HepG2 (cell line): ENCODE measurements around the gene CYP4V2. TPM values are rescaled to one million over a fixed set of nuclear protein-coding genes. Genes with fewer than 3 reads are reported as not detected.

Experiments used
- ATAC-seq: fragments of 200-7000 bp; cut with Tn5 transposase; 3 replicates; pipeline ENCODE4 v1.9.1; 2020; ENCODE audit warnings: mild to moderate bottlenecking, moderate library complexity
- BruUV-seq: library from RNA; stranded (reverse); fragments of 400-500 nt; replicated peaks from 2 replicates; lab custom pipeline; 2021; lab: Mats Ljungman, UMichigan
- CTCF ChIA-PET: fragments of 300-600 bp; formaldehyde crosslinking; extraction: SDS; loops from one replicate; lab custom pipeline; 2021; ENCODE audit warnings: low total read pairs, inconsistent platforms, low intra/inter-chr PET ratio; lab: Yijun Ruan, JAX
- POLR2A ChIA-PET: fragments of 350-600 bp; sonication (Branson Sonifier 250); formaldehyde crosslinking; loops from one replicate; lab custom pipeline; 2020; ENCODE audit warnings: antibody characterized with exemption, inconsistent platforms; lab: Yijun Ruan, JAX
- DNase-seq: peaks from one replicate; pipeline ENCODE4 v3.0.0-alpha.2; 2015; ENCODE audit warnings: low spot score
- FAIRE-seq: peaks from 3 replicates; lab custom pipeline; 2011; peaks lifted over from hg19 to GRCh38; lab: Jason Lieb, UNC
- H2AFZ ChIP-seq: one replicate; pipeline ENCODE4 v1.6.1; 2011; ENCODE audit warnings: low read length, inconsistent platforms
- H3K27ac ChIP-seq: fragments of 300-600 bp; 3 replicates; pipeline ENCODE4 v1.8.0; 2011; ENCODE audit warnings: mixed run types, mild to moderate bottlenecking, mixed read lengths, low read length, inconsistent platforms; ENCODE audit not compliant: insufficient read depth; ENCODE audit errors: extremely low read length
- H3K27me3 ChIP-seq, 2 experiments: fragments of 200-600 bp in 1 of 2; 2 replicates in 1 of 2; 3 replicates in 1 of 2; pipeline versions ENCODE4 v1.6.0 to v1.8.0; 2011; ENCODE audit warnings: low read length in 2 of 2, mild to moderate bottlenecking in 2 of 2, moderate library complexity in 2 of 2, inconsistent platforms in 1 of 2; ENCODE audit not compliant: insufficient read depth in 2 of 2, control insufficient read depth in 1 of 2
- H3K36me3 ChIP-seq, 2 experiments: fragments of 200-600 bp in 1 of 2; replicated peaks in 1 of 2; 2 replicates in 1 of 2; 3 replicates in 1 of 2; pipeline versions ENCODE4 v1.5.1 to v1.8.0; 2011; ENCODE audit warnings: low read length in 2 of 2, inconsistent platforms in 1 of 2; ENCODE audit not compliant: insufficient read depth in 2 of 2, control insufficient read depth in 1 of 2
- H3K4me1 ChIP-seq: 2 replicates; pipeline ENCODE4 v1.5.1; 2012; ENCODE audit warnings: low read length, inconsistent platforms; ENCODE audit not compliant: insufficient read depth
- H3K4me2 ChIP-seq: 2 replicates; pipeline ENCODE4 v1.6.0; 2011; ENCODE audit warnings: low read depth, low read length, inconsistent platforms
- H3K4me3 ChIP-seq, 3 experiments: fragments of 200-600 bp in 1 of 3; sonication (generic), shearing (Covaris generic) in 1 of 3; replicated peaks in 1 of 3; 2 replicates each; pipeline ENCODE4 v1.5.1; 2011 to 2016; ENCODE audit warnings: low read length in 3 of 3, inconsistent platforms in 2 of 3, low read depth in 2 of 3, mild to moderate bottlenecking in 2 of 3, control low read depth in 1 of 3, mixed read lengths in 1 of 3; ENCODE audit not compliant: insufficient read depth in 1 of 3
- H3K79me2 ChIP-seq: one replicate; pipeline ENCODE4 v1.6.1; 2011; ENCODE audit warnings: low read length, inconsistent platforms; ENCODE audit not compliant: insufficient read depth
- H3K9ac ChIP-seq: 2 replicates; pipeline ENCODE4 v1.6.0; 2011; ENCODE audit warnings: mild to moderate bottlenecking, low read depth, low read length, inconsistent platforms; ENCODE audit not compliant: insufficient read depth
- H3K9me3 ChIP-seq: 2 replicates; pipeline ENCODE4 v1.5.1; 2012; ENCODE audit warnings: mild to moderate bottlenecking, low read length
- H4K20me1 ChIP-seq: 2 replicates; pipeline ENCODE4 v1.6.0; 2011; ENCODE audit warnings: inconsistent platforms, mild to moderate bottlenecking, low read length, moderate library complexity; ENCODE audit not compliant: insufficient read depth
- ZBTB33 ChIP-seq: sonication (generic); formaldehyde crosslinking; IDR thresholded peaks from 2 replicates; pipeline ENCODE4 v1.4.0; 2020; ENCODE audit warnings: missing genetic modification reagents
- ZNF512B ChIP-seq: sonication (generic); formaldehyde crosslinking; IDR thresholded peaks from 2 replicates; pipeline ENCODE4 v1.5.1; 2020; ENCODE audit warnings: missing genetic modification reagents, mild to moderate bottlenecking, borderline replicate concordance
- ZNF629 ChIP-seq: sonication (generic); formaldehyde crosslinking; conservative IDR thresholded peaks from 2 replicates; pipeline ENCODE4 v1.5.0; 2020; ENCODE audit warnings: missing genetic modification reagents
- WGBS: methylation state at CpG from one replicate; pipeline ENCODE4 v1.1.6; 2017; ENCODE audit warnings: low lambda C conversion rate; 5-methylcytosine and 5-hydroxymethylcytosine counted together
- in situ Hi-C: cut with HindIII; loops from 2 replicates; pipeline ENCODE4 v1.10.0; 2017; ENCODE audit warnings: low pct_unique_long_range_greater_than_20kb; ENCODE audit not compliant: extremely low pct_ligation_motif_present
- intact Hi-C: fragments of 100-400 bp; cut with micrococcal nuclease; formaldehyde crosslinking; loops from one replicate; pipeline ENCODE4 v1.10.0; 2022; ENCODE audit not compliant: unreplicated experiment
- polyA plus RNA-seq, 8 experiments: library from polyadenylated mRNA; depleted of rRNA in 3 of 8; stranded (reverse) in 7 of 8; unstranded in 1 of 8; fragments of >200 nt; fragmentation: Illumina TruSeq in 4 of 8; extraction: Trizol in 4 of 8; gene quantifications; 2 replicates each; pipeline versions ENCODE4 v1.2.1 to v1.2.3, GENCODE V29; 2011 to 2016; ENCODE audit warnings: low read depth in 4 of 8, missing spikeins in 1 of 8, mixed read lengths in 1 of 8; ENCODE audit not compliant: insufficient read depth in 1 of 8
- total RNA-seq, 5 experiments: library from RNA; depleted of rRNA; stranded (reverse); fragments of >200 nt; fragmentation: Illumina TruSeq; extraction: Trizol; gene quantifications; 2 replicates each; pipeline ENCODE4 v1.2.3, GENCODE V29; 2016; ENCODE audit warnings: low read depth in 1 of 5

CYP4V2 gene
- total and polyA plus RNA-seq, 2 of the 13 experiments (the other 11 are each of a cell fraction or from before 2014, with no cell fraction given): 4.7 to 7.2 TPM

GRCh38 chr4:186168750-186169149 lies 22.6 kb upstream of the CYP4V2 start:
- Histone ChIP-seq H4K20me1 (no peaks in the 10 kb centered on the region), H3K9ac (no peak overlapping the region), H3K27ac (no peak overlapping the region), H3K79me2 (no peaks in the 10 kb centered on the region), H3K4me1 (peaks cover 37% of the 10 kb centered on the region), H3K4me3 (no peak overlapping the region), H2AFZ (no peak overlapping the region), H3K4me2 (no peak overlapping the region), H3K36me3 (no peaks in the 10 kb centered on the region), H3K9me3 (no peaks in the 10 kb centered on the region), H3K27me3 (peaks cover 0 to 3% of the 10 kb centered on the region in 2 experiments; a peak in 1 of 5 replicates)
- ChIA-PET CTCF (no interaction called here), POLR2A (no interaction called here)
- no peak for ATAC-seq
- intact Hi-C loops: no loop called here
- whole genome bisulfite sequencing: 78% methylated on average over 8 of the region's 9 CpGs
- no peak for TF ChIP-seq ZNF512B (CRISPR knock-in tag)
- BruUV-seq: no TSS peak
- in situ Hi-C loops: no loop called here
- DNase-seq: no peak
- FAIRE-seq: no peak

GRCh38 chr4:186169333-186169944 lies 21.9 kb upstream of the CYP4V2 start:
- Histone ChIP-seq H3K9me3 (no peaks in the 10 kb centered on the region), H3K79me2 (no peaks in the 10 kb centered on the region), H4K20me1 (no peaks in the 10 kb centered on the region), H3K4me2 (no peak overlapping the region), H3K27ac (no peak overlapping the region), H3K4me1 (peaks cover 37% of the 10 kb centered on the region), H3K36me3 (no peaks in the 10 kb centered on the region), H3K4me3 (no peak overlapping the region), H3K9ac (no peak overlapping the region), H3K27me3 (peaks cover 0 to 2% of the 10 kb centered on the region in 2 experiments; a peak in 1 of 5 replicates), H2AFZ (no peak overlapping the region)
- in situ Hi-C loops: no loop called here
- WGBS: 84% methylated on average over 12 of the region's 18 CpGs
- intact Hi-C loops: no loop called here
- BruUV-seq: no TSS peak
- CTCF ChIA-PET: no interaction called here
- POLR2A ChIA-PET: interaction anchor here (1.1 kb wide), 1 partner anchor 22 kb away, joined by 4 read pairs; the partner anchor contains the start of gene CYP4V2
- no peak for TF ChIP-seq ZNF629 (CRISPR knock-in tag)
- 0 out of 2 replicates have a peak, but pooled peaks have one; percentile 9 for TF ChIP-seq ZBTB33
- ATAC-seq (no peak), FAIRE-seq (no peak), DNase-seq (no peak)
